IMR-90 (cell line): Measurements from ENCODE around the gene ATP5PB. TPM values are rescaled to one million over a fixed set of nuclear protein-coding genes. Genes with fewer than 3 reads are reported as not detected.

ENCODE experiments used
- ATAC-seq: fragments of 200-7000 bp; cut with Tn5 transposase; 2 replicates; pipeline ENCODE4 v1.9.1; 2020; ENCODE audit warnings: low read depth, mild to moderate bottlenecking, moderate library complexity
- BruUV-seq: library from RNA; stranded (reverse); fragments of 400-500 nt; replicated peaks from 2 replicates; lab custom pipeline; 2021; lab: Mats Ljungman, UMichigan
- CTCF ChIA-PET: fragments of 300-600 bp; formaldehyde crosslinking; extraction: SDS; loops from one replicate; lab custom pipeline; 2021; ENCODE audit warnings: antibody characterized with exemption; lab: Yijun Ruan, JAX
- POLR2A ChIA-PET: fragments of 300-600 bp; sonication (Branson Sonifier 250); formaldehyde crosslinking; loops from one replicate; lab custom pipeline; 2022; ENCODE audit warnings: antibody characterized with exemption; ENCODE audit not compliant: unreplicated experiment; lab: Charles Lee
- DNase-seq: peaks from one replicate; pipeline ENCODE4 v3.0.0; 2013
- H2AFZ ChIP-seq: replicated peaks from 2 replicates; pipeline ENCODE3; 2013; ENCODE audit warnings: low read length, mild to moderate bottlenecking; ENCODE audit not compliant: poor library complexity
- H2AK5ac ChIP-seq: 2 replicates; pipeline ENCODE4 v1.6.1; 2013; ENCODE audit warnings: low read depth, low read length, inconsistent platforms
- H2AK9ac ChIP-seq: replicated peaks from 2 replicates; pipeline ENCODE3; 2013; ENCODE audit warnings: mild to moderate bottlenecking, low read depth, low read length, moderate library complexity; ENCODE audit not compliant: poor library complexity
- H2BK120ac ChIP-seq: 2 replicates; pipeline ENCODE4 v1.6.1; 2013; ENCODE audit warnings: low read depth, low read length, inconsistent platforms
- H2BK15ac ChIP-seq: 3 replicates; pipeline ENCODE4 v1.6.1; 2013; ENCODE audit warnings: low read depth, low read length, inconsistent platforms
- H2BK20ac ChIP-seq: 2 replicates; pipeline ENCODE4 v1.6.1; 2013; ENCODE audit warnings: low read depth, mild to moderate bottlenecking, inconsistent platforms, low read length, moderate library complexity
- H2BK5ac ChIP-seq: 2 replicates; pipeline ENCODE4 v1.6.1; 2013; ENCODE audit warnings: mild to moderate bottlenecking, low read depth, low read length, inconsistent platforms; ENCODE audit not compliant: poor library complexity, severe bottlenecking
- H3K14ac ChIP-seq: replicated peaks from 2 replicates; pipeline ENCODE4 v1.6.1; 2013; ENCODE audit warnings: low read depth, low read length, inconsistent platforms
- H3K18ac ChIP-seq: 2 replicates; pipeline ENCODE4 v1.6.1; 2013; ENCODE audit warnings: low read depth, low read length, control low read depth
- H3K23ac ChIP-seq: 2 replicates; pipeline ENCODE4 v1.6.1; 2013; ENCODE audit warnings: low read depth, low read length, inconsistent platforms
- H3K27ac ChIP-seq: 2 replicates; pipeline ENCODE4 v1.5.1; 2013; ENCODE audit warnings: mild to moderate bottlenecking, control low read depth, low read length; ENCODE audit not compliant: insufficient read depth
- H3K27me3 ChIP-seq: 2 replicates; pipeline ENCODE4 v1.6.1; 2013; ENCODE audit warnings: low read length; ENCODE audit not compliant: control insufficient read depth, insufficient read depth
- H3K36me3 ChIP-seq: 2 replicates; pipeline ENCODE4 v1.6.1; 2013; ENCODE audit warnings: low read length, mixed read lengths; ENCODE audit not compliant: control insufficient read depth, insufficient read depth
- H3K4ac ChIP-seq: 2 replicates; pipeline ENCODE4 v1.6.1; 2013; ENCODE audit warnings: low read depth, low read length, inconsistent platforms
- H3K4me1 ChIP-seq: 2 replicates; pipeline ENCODE4 v1.6.1; 2013; ENCODE audit warnings: low read length, mixed read lengths; ENCODE audit not compliant: control insufficient read depth, insufficient read depth
- H3K4me2 ChIP-seq: 2 replicates; pipeline ENCODE4 v1.6.1; 2013; ENCODE audit warnings: low read depth, mild to moderate bottlenecking, control low read depth, low read length, moderate library complexity
- H3K4me3 ChIP-seq: 2 replicates; pipeline ENCODE4 v1.5.1; 2013; ENCODE audit warnings: low read depth, mild to moderate bottlenecking, control low read depth, low read length, moderate library complexity; ENCODE audit not compliant: insufficient read depth
- H3K56ac ChIP-seq: 2 replicates; pipeline ENCODE4 v1.6.1; 2013; ENCODE audit warnings: low read length, inconsistent platforms; ENCODE audit not compliant: insufficient read depth; ENCODE audit errors: extremely low read depth
- H3K79me1 ChIP-seq, 2 experiments: 2 replicates each; pipeline ENCODE4 v1.6.1; 2013; ENCODE audit warnings: low read length in 2 of 2, inconsistent platforms in 1 of 2, low read depth in 1 of 2
- H3K9ac ChIP-seq: 2 replicates; pipeline ENCODE4 v1.6.1; 2013; ENCODE audit warnings: low read depth, low read length, control low read depth
- H3K9me1 ChIP-seq: 2 replicates; pipeline ENCODE4 v1.6.1; 2013; ENCODE audit warnings: low read length, inconsistent platforms; ENCODE audit not compliant: insufficient read depth
- H3K9me3 ChIP-seq: 2 replicates; pipeline ENCODE4 v1.6.1; 2013; ENCODE audit warnings: low read length; ENCODE audit not compliant: control insufficient read depth, insufficient read depth
- H4K20me1 ChIP-seq: 2 replicates; pipeline ENCODE4 v1.6.1; 2013; ENCODE audit warnings: low read length, inconsistent platforms; ENCODE audit not compliant: insufficient read depth
- H4K5ac ChIP-seq: 2 replicates; pipeline ENCODE4 v1.6.1; 2013; ENCODE audit warnings: mild to moderate bottlenecking, low read depth, low read length, control low read depth
- H4K8ac ChIP-seq, 2 experiments: 2 replicates each; pipeline ENCODE4 v1.6.1; 2013; ENCODE audit warnings: low read depth in 2 of 2, low read length in 2 of 2, control low read depth in 1 of 2, inconsistent platforms in 1 of 2
- H4K91ac ChIP-seq: 2 replicates; pipeline ENCODE4 v1.6.1; 2013; ENCODE audit warnings: low read depth, low read length, inconsistent platforms; ENCODE audit not compliant: insufficient read depth
- ELK1 ChIP-seq: fragments of 150-350 bp; IDR thresholded peaks from 2 replicates; pipeline ENCODE4 v1.6.1; 2016; ENCODE audit warnings: low read depth, mild to moderate bottlenecking, low read length, moderate library complexity, borderline replicate concordance
- FOS ChIP-seq: fragments of 150-350 bp; IDR thresholded peaks from 2 replicates; pipeline ENCODE4 v1.6.1; 2016; ENCODE audit warnings: low read depth, low read length
- MXI1 ChIP-seq: IDR thresholded peaks from 2 replicates; pipeline ENCODE4 v1.6.1; 2012; ENCODE audit warnings: low read depth, mild to moderate bottlenecking, low read length, moderate library complexity, borderline replicate concordance
- NFE2L2 ChIP-seq: fragments of 150-350 bp; IDR thresholded peaks from 2 replicates; pipeline ENCODE4 v1.6.1; 2016; ENCODE audit warnings: low read depth, mild to moderate bottlenecking, low read length
- USF2 ChIP-seq: fragments of 150-350 bp; IDR thresholded peaks from 2 replicates; pipeline ENCODE4 v1.6.1; 2017; ENCODE audit warnings: mild to moderate bottlenecking, antibody characterized with exemption, low read length, low read depth
- WGBS, 2 experiments: methylation state at CpG; one replicate each; pipeline versions ENCODE4 v1.1.5 to v1.1.7; 2013; ENCODE audit warnings: missing lambda C conversion rate in 2 of 2; ENCODE audit not compliant: insufficient read length in 1 of 2; ENCODE audit errors: extremely low coverage in 2 of 2; 5-methylcytosine and 5-hydroxymethylcytosine counted together
- dilution Hi-C: fragments of 300-500 bp; cut with HindIII; formaldehyde crosslinking; loops from one replicate; pipeline ENCODE4 v1.14.3; 2018; ENCODE audit warnings: low sequenced_read_pairs; ENCODE audit not compliant: unreplicated experiment
- in situ Hi-C: fragments of 300-500 bp; cut with MboI; formaldehyde crosslinking; loops from 3 replicates; pipeline ENCODE4 v1.14.3; 2019; ENCODE audit warnings: low sequenced_read_pairs, inconsistent platforms, mixed read lengths
- intact Hi-C: fragments of 100-400 bp; cut with micrococcal nuclease; formaldehyde crosslinking; loops from 2 replicates; pipeline ENCODE4 v1.10.0; 2022
- polyA plus RNA-seq, 3 experiments: library from polyadenylated mRNA; depleted of rRNA; stranded (reverse); fragments of >200 nt; gene quantifications; 2 replicates each; pipeline ENCODE4 v1.2.3, GENCODE V29; 2012; ENCODE audit warnings: low replicate concordance in 1 of 3
- total RNA-seq: library from RNA; depleted of rRNA; stranded (reverse); fragments of >200 nt; gene quantifications from 2 replicates; pipeline ENCODE4 v1.2.3, GENCODE V29; 2012

ATP5PB gene
- total and polyA plus RNA-seq, 2 of the 4 experiments (the other 2 are of a cell fraction), result 234 to 301 TPM

- Histone ChIP-seq H4K20me1 (no peaks in the 10 kb centered on the region), H3K4me1 (peaks cover 5% of the 10 kb centered on the region), H3K9me3 (no peaks in the 10 kb centered on the region), H3K36me3 (peaks cover 19% of the 10 kb centered on the region), H2BK5ac (peak overlapping the region; percentile 87), H4K5ac (no peak overlapping the region), H3K18ac (no peak overlapping the region), H2AFZ (no peak overlapping the region), H3K4ac (no peak overlapping the region), H3K27me3 (no peaks in the 10 kb centered on the region), H3K4me3 (no peak overlapping the region), H3K9me1 (peaks cover 4% of the 10 kb centered on the region; the same call in 1 of the 2 replicates), H2AK5ac (no peak overlapping the region), H2BK15ac (no peak overlapping the region), H3K23ac (no peak overlapping the region), H2AK9ac (no peak overlapping the region), H2BK120ac (no peak overlapping the region), H2BK20ac (no peak overlapping the region), H3K79me1 (peaks cover 0 to 9% of the 10 kb centered on the region in 2 experiments; a peak in 2 of 4 replicates), H3K4me2 (peak overlapping the region; percentile 32; the same call in 1 of the 2 replicates), H3K14ac (no peak overlapping the region), H4K8ac (no peak overlapping the region), H4K91ac (no peak overlapping the region), H3K56ac (no peak overlapping the region), H3K27ac (peak overlapping the region; percentile 47; the same call in 1 of the 2 replicates), H3K9ac (no peak overlapping the region)
- ATAC-seq, result peak; percentile 84
- 10% methylated on average over 2 of the region's 3 CpGs; no CpG with 5 or more reads in 1 of the 2 experiments for WGBS, 2 experiments
- dilution Hi-C loops (no loop called here), in situ Hi-C loops (no loop called here), intact Hi-C loops (no loop called here)
- peak; percentile 83 for DNase-seq
- BruUV-seq, result no TSS peak
- no peak for TF ChIP-seq USF2
- no peak for TF ChIP-seq ELK1
- TF ChIP-seq NFE2L2, result no peak
- TF ChIP-seq FOS, result peak; percentile 50; the same call in 1 of the 2 replicates
- no peak for TF ChIP-seq MXI1
- CTCF ChIA-PET, result no interaction called here
- POLR2A ChIA-PET, result interaction anchor here (1.0 kb wide), 1 partner anchor 12 kb away, joined by 3 read pairs; the partner anchor contains the start of genes ATP5PB and WDR77
Measured at GRCh38 chr1:111436726-111437125, 12.5 kb upstream of the ATP5PB start.
